K562 (cell line): Measurements from ENCODE around the gene GPR37L1. TPM values are rescaled to one million over a fixed set of nuclear protein-coding genes. Genes with fewer than 3 reads are reported as not detected.
A peak's percentile ranks its signal among the peaks of the same experiment; 100 is the strongest.

Source experiments
- ARID1B ChIP-seq: fragments of 450-650 bp; IDR thresholded peaks from 2 replicates; pipeline ENCODE4 v1.6.1; 2016; ENCODE audit warnings: antibody characterized with exemption, mild to moderate bottlenecking, inconsistent platforms
- BCOR ChIP-seq: fragments of 450-650 bp; IDR thresholded peaks from 2 replicates; pipeline ENCODE4 v1.6.1; 2016
- BRD4 ChIP-seq: fragments of 200-600 bp; sonication (generic); IDR thresholded peaks from 2 replicates; pipeline ENCODE4 v1.6.1; 2017; ENCODE audit warnings: inconsistent platforms
- CHD1 ChIP-seq: fragments of 200-600 bp; sonication (generic); IDR thresholded peaks from one replicate; pipeline ENCODE4 v1.6.1; 2012; ENCODE audit warnings: mild to moderate bottlenecking, moderate library complexity, low read length, inconsistent platforms
- ESRRA ChIP-seq: fragments of 450-650 bp; IDR thresholded peaks from 2 replicates; pipeline ENCODE4 v1.6.1; 2014; ENCODE audit warnings: low read depth, mild to moderate bottlenecking, moderate library complexity, borderline replicate concordance
- GATAD2B ChIP-seq: fragments of 450-650 bp; IDR thresholded peaks from 2 replicates; pipeline ENCODE4 v1.6.1; 2017; ENCODE audit warnings: mild to moderate bottlenecking, borderline replicate concordance
- HOXB6 ChIP-seq: fragments of 250-450 bp; sonication (Bioruptor Pico); IDR thresholded peaks from 2 replicates; pipeline ENCODE4 v1.5.1; 2022; ENCODE audit warnings: mild to moderate bottlenecking, borderline replicate concordance
- KAT8 ChIP-seq: fragments of 450-650 bp; IDR thresholded peaks from 2 replicates; pipeline ENCODE4 v1.6.1; 2016; ENCODE audit warnings: low read depth, mild to moderate bottlenecking
- LARP7 ChIP-seq: fragments of 450-650 bp; IDR thresholded peaks from 2 replicates; pipeline ENCODE4 v1.6.1; 2016
- MCM7 ChIP-seq, 2 experiments: fragments of 450-650 bp; IDR thresholded peaks; 2 replicates each; pipeline ENCODE4 v1.6.1; 2016 to 2018
- NFIX ChIP-seq: fragments of 250-450 bp; sonication (Bioruptor Pico); IDR thresholded peaks from 2 replicates; pipeline ENCODE4 v1.4.0; 2020; ENCODE audit warnings: low read depth, mild to moderate bottlenecking, moderate library complexity
- NR1H2 ChIP-seq: sonication (generic); formaldehyde crosslinking; IDR thresholded peaks from 2 replicates; pipeline ENCODE4 v1.4.0; 2020; ENCODE audit warnings: mild to moderate bottlenecking, missing genetic modification reagents
- PCBP2 ChIP-seq: fragments of 200-400 bp; formaldehyde crosslinking; IDR thresholded peaks from 2 replicates; pipeline ENCODE4 v1.6.1; 2018; ENCODE audit warnings: low read length, low read depth, mild to moderate bottlenecking, moderate library complexity; ENCODE audit not compliant: poor library complexity, severe bottlenecking
- PHB2 ChIP-seq: fragments of 450-650 bp; IDR thresholded peaks from 2 replicates; pipeline ENCODE4 v1.6.1; 2017; ENCODE audit warnings: low read depth
- POLR2AphosphoS5 ChIP-seq: IDR thresholded peaks from 2 replicates; pipeline ENCODE4 v1.6.1; 2011; ENCODE audit warnings: mild to moderate bottlenecking, low read depth, low read length, moderate library complexity; ENCODE audit not compliant: control insufficient read depth, insufficient read depth
- PURB ChIP-seq: sonication (generic); formaldehyde crosslinking; IDR thresholded peaks from 2 replicates; pipeline ENCODE4 v1.9.0; 2021; ENCODE audit warnings: low read depth, mild to moderate bottlenecking, missing genetic modification reagents
- RB1 ChIP-seq: fragments of 450-650 bp; IDR thresholded peaks from 2 replicates; pipeline ENCODE4 v1.6.1; 2017; ENCODE audit warnings: low read depth, mild to moderate bottlenecking
- RBM39 ChIP-seq: fragments of 200-400 bp; formaldehyde crosslinking; optimal IDR thresholded peaks from 2 replicates; pipeline ENCODE3; 2018; ENCODE audit warnings: low read depth, low read length
- RFX7 ChIP-seq: fragments of 250-450 bp; sonication (Bioruptor Pico); IDR thresholded peaks from 2 replicates; pipeline ENCODE4 v1.5.1; 2021; ENCODE audit warnings: mild to moderate bottlenecking
- SMAD4 ChIP-seq: fragments of 250-450 bp; sonication (Bioruptor Pico); conservative IDR thresholded peaks from 2 replicates; pipeline ENCODE4 v1.8.0; 2021; ENCODE audit warnings: inconsistent platforms, mild to moderate bottlenecking, moderate library complexity
- TCF7L2 ChIP-seq: fragments of 150-350 bp; IDR thresholded peaks from 2 replicates; pipeline ENCODE4 v1.6.1; 2016; ENCODE audit warnings: low read depth, mild to moderate bottlenecking, low read length, moderate library complexity
- VEZF1 ChIP-seq: fragments of 200-800 bp; sonication (Bioruptor generic); IDR thresholded peaks from 2 replicates; pipeline ENCODE4 v1.6.1; 2017; ENCODE audit warnings: missing genetic modification characterization, missing compliant biosample characterization
- ZC3H8 ChIP-seq: fragments of 450-650 bp; IDR thresholded peaks from 2 replicates; pipeline ENCODE4 v1.6.1; 2017
- ZFX ChIP-seq: sonication (generic); formaldehyde crosslinking; IDR thresholded peaks from 2 replicates; pipeline ENCODE4 v1.8.0; 2022; ENCODE audit warnings: mild to moderate bottlenecking, missing genetic modification reagents, moderate library complexity
- ZNF436 ChIP-seq: fragments of 250-450, 450-650 bp; sonication (Bioruptor Pico); formaldehyde crosslinking; IDR thresholded peaks from 2 replicates; pipeline ENCODE4 v1.7.0; 2020; ENCODE audit warnings: mild to moderate bottlenecking
- ZNF449 ChIP-seq: fragments of 250-450 bp; sonication (Bioruptor Pico); IDR thresholded peaks from 2 replicates; pipeline ENCODE4 v1.8.0; 2022; ENCODE audit warnings: moderate library complexity, mild to moderate bottlenecking, inconsistent platforms
- ZNF79 ChIP-seq: fragments of 250-450 bp; sonication (Bioruptor Pico); IDR thresholded peaks from 2 replicates; pipeline ENCODE4 v1.4.0; 2020; ENCODE audit warnings: low read depth, mild to moderate bottlenecking, moderate library complexity
- polyA plus RNA-seq, 8 experiments: library from polyadenylated mRNA; depleted of rRNA in 4 of 8; stranded (reverse) in 5 of 8; unstranded in 3 of 8; fragments of >200 nt; fragmentation: Nextera tagmentation in 2 of 8; fragmentation: Illumina TruSeq in 1 of 8; extraction: Ambion mirVana in 2 of 8; extraction: Trizol in 1 of 8; gene quantifications; 2 replicates each; pipeline versions ENCODE4 v1.2.1 to v1.2.3, GENCODE V29; 2011 to 2014; ENCODE audit warnings: inconsistent platforms in 1 of 8, missing spikeins in 1 of 8
- total RNA-seq, 7 experiments: library from RNA; depleted of rRNA in 6 of 7; stranded (reverse); fragments of >200 nt in 6 of 7; fragmentation: Illumina TruSeq in 2 of 7; extraction: Trizol in 2 of 7; gene quantifications; 2 replicates each; pipeline versions ENCODE4 v1.2.1 to v1.2.3, GENCODE V29; 2011 to 2021; ENCODE audit warnings: low replicate concordance in 1 of 7

The GPR37L1 gene
- total and polyA plus RNA-seq, 9 of the 15 experiments (the other 6 are each of a cell fraction or from before 2014, with no cell fraction given): not detected

- TF ChIP-seq NR1H2: no peak
- TF ChIP-seq RFX7 (CRISPR knock-in tag): no peak
- no peak for TF ChIP-seq ZNF436 (CRISPR knock-in tag)
- TF ChIP-seq PHB2: no peak
- TF ChIP-seq BRD4: no peak
- TF ChIP-seq PCBP2: no peak
- TF ChIP-seq SMAD4 (CRISPR knock-in tag): no peak
- TF ChIP-seq KAT8: no peak
- TF ChIP-seq RBM39: no peak
- no peak for TF ChIP-seq LARP7
- peak; percentile 51; the same call in 1 of the 2 replicates for TF ChIP-seq RB1
- peak; percentile 63 for TF ChIP-seq VEZF1 (CRISPR knock-in tag)
- no peak for TF ChIP-seq NFIX (CRISPR knock-in tag)
- no peak for TF ChIP-seq PURB (CRISPR knock-in tag)
- TF ChIP-seq HOXB6 (CRISPR knock-in tag): no peak
- TF ChIP-seq CHD1: no peak
- no peak for TF ChIP-seq ZFX
- no peak for TF ChIP-seq ZC3H8
- no peak for TF ChIP-seq ARID1B
- no peak for TF ChIP-seq POLR2AphosphoS5
- TF ChIP-seq ESRRA: no peak
- TF ChIP-seq ZNF79: no peak
- TF ChIP-seq MCM7 (IDR thresholded peaks at IDR 0.05): no peak
- TF ChIP-seq ZNF449: no peak
- no peak for TF ChIP-seq BCOR
- TF ChIP-seq TCF7L2: no peak
- TF ChIP-seq GATAD2B: no peak
Observed at GRCh38 chr1:202135221-202135721, 12.6 kb downstream of the GPR37L1 start (continued).
